Placental pericyte (primary cell): ENCODE results near the gene SAYSD1. TPM values are rescaled to one million over a fixed set of nuclear protein-coding genes. Genes with fewer than 3 reads are reported as not detected.

Experiments
- total RNA-seq: library from RNA; depleted of rRNA; stranded (reverse); fragments of >200 nt; gene quantifications from 2 replicates; pipeline ENCODE4 v1.2.3, GENCODE V29; 2012

Gene SAYSD1, protein sequence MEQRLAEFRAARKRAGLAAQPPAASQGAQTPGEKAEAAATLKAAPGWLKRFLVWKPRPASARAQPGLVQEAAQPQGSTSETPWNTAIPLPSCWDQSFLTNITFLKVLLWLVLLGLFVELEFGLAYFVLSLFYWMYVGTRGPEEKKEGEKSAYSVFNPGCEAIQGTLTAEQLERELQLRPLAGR
- total RNA-seq: 7.9 and 15.2 TPM in 2 replicates

DNA sequence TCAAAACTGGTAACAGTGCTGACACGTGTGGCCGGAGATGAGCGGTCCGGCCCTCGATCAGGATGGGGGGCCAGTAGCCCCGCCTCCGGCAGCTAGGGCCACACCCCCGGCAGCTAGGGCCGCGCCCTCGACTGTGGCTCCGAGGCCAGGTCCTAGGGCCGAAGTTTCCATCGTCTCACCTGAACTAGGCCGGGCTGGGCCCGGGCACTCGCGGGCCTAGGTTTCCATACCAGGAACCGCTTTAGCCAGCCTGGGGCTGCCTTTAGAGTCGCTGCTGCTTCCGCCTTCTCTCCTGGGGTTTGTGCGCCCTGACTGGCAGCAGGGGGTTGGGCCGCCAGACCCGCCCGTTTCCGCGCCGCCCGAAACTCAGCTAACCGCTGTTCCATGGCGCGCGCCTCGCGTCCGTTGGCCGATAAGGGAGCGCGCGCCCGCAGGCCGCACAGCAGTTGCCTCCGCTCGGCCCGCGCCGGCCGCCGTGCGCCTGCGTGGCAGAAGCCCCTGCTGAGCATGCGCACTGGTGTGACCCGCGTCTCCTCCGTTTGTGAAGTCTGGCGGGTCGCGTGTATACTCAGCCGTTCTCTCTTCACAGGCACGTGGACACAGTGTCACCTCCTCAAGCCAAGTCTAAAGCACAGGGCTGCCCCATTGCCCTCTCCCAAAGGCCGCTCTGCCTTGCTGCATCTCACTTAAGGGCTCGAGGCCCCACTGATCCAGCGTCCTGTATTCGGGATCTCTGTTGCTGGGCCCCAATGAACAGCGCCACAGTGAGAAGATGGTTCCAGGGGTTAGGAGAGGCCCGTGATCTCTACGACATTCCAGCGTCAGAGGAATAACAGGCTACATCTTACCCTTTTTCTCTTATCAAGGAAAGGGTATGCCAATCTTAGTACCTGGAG lies at the start of gene SAYSD1:
SAYSD1 (minus strand) TSS at position 483 of the 896 bp plus-strand sequence; CDS start at position 386, 97 bp downstream.

Other genes starting within 250 kb of the SAYSD1 start
- not detected in 2 replicates for gene GLP1R, start 66.4 kb downstream of the SAYSD1 start, total RNA-seq
- gene KCNK5, start 114.3 kb upstream of the SAYSD1 start, total RNA-seq: not detected in 2 replicates
- not detected in 2 replicates for gene KCNK17, start 199.2 kb upstream of the SAYSD1 start, total RNA-seq
- not detected in 2 replicates for gene KCNK16, start 207.5 kb upstream of the SAYSD1 start, total RNA-seq